Stimulated activated CD8-positive, alpha-beta memory T cell treated with anti-CD3 and anti-CD28 coated beads, Interleukin-4, amount 100 ng/mL, for 48 hours (primary cell): ENCODE data around the gene TMEM237.
"Not testable (repeated sequence)": the region's sequence is repeated elsewhere in the genome, so short reads cannot be mapped to it uniquely, and the experiment has no call there.

Source experiments
- DNase-seq: peaks from one replicate; pipeline ENCODE4 v3.0.0-alpha.2; 2020

TMEM237 gene

GRCh38 chr2:201643216-201643890, at the start of gene TMEM237:
Gene TMEM237 (minus strand): TSS chr2:201643503. CDS start chr2:201643400, 103 bp downstream.
- DNase-seq, result no peak

- no peak for DNase-seq
Observed at GRCh38 chr2:201685156-201685555, 41.9 kb upstream of the TMEM237 start.

GRCh38 chr2:201680743-201681142, 37.4 kb upstream of the TMEM237 start:
- DNase-seq, result peak; percentile 44

GRCh38 chr2:201678401-201678800, 35.1 kb upstream of the TMEM237 start:
- no peak for DNase-seq

GRCh38 chr2:201675454-201675853, 32.2 kb upstream of the TMEM237 start:
- no peak for DNase-seq

GRCh38 chr2:201674794-201675193, 31.5 kb upstream of the TMEM237 start:
- DNase-seq, result no peak

GRCh38 chr2:201674298-201674697, 31.0 kb upstream of the TMEM237 start:
- DNase-seq, result no peak

GRCh38 chr2:201673546-201673945, 30.2 kb upstream of the TMEM237 start:
- DNase-seq, result no peak

GRCh38 chr2:201671205-201671604, 27.9 kb upstream of the TMEM237 start:
- not testable (repeated sequence) for DNase-seq

GRCh38 chr2:201669865-201670264, 26.6 kb upstream of the TMEM237 start:
- DNase-seq, result no peak

- DNase-seq, result no peak
Observed at GRCh38 chr2:201668402-201668910, 25.2 kb upstream of the TMEM237 start.

GRCh38 chr2:201664334-201664733, 21.0 kb upstream of the TMEM237 start:
- DNase-seq, result no peak

GRCh38 chr2:201661366-201661765, 18.1 kb upstream of the TMEM237 start:
- DNase-seq, result no peak

GRCh38 chr2:201660293-201660895, 17.1 kb upstream of the TMEM237 start:
- no peak for DNase-seq

GRCh38 chr2:201656740-201657139, 13.4 kb upstream of the TMEM237 start:
- no peak for DNase-seq

GRCh38 chr2:201656102-201656501, 12.8 kb upstream of the TMEM237 start:
- no peak for DNase-seq

- DNase-seq, result no peak
Observed at GRCh38 chr2:201654616-201655384, 11.5 kb upstream of the TMEM237 start.

GRCh38 chr2:201653221-201653620, 9.9 kb upstream of the TMEM237 start:
- no peak for DNase-seq

- DNase-seq, result no peak
Observed at GRCh38 chr2:201649442-201649841, 6.1 kb upstream of the TMEM237 start.

- DNase-seq, result no peak
Observed at GRCh38 chr2:201647431-201647830, 4.1 kb upstream of the TMEM237 start.

- no peak for DNase-seq
Observed at GRCh38 chr2:201644001-201644400, 698 bp upstream of the TMEM237 start.

GRCh38 chr2:201642579-201643215, 606 bp downstream of the TMEM237 start:
- peak; percentile 91 for DNase-seq

- no peak for DNase-seq
Observed at GRCh38 chr2:201642086-201642578, 1.2 kb downstream of the TMEM237 start.
